GM12878 (cell line): ENCODE data around the gene INPP5D. TPM values are rescaled to one million over a fixed set of nuclear protein-coding genes. Genes with fewer than 3 reads are reported as not detected.
"Not testable (repeated sequence)": the region's sequence is repeated elsewhere in the genome, so short reads cannot be mapped to it uniquely, and the experiment has no call there.

Experiments
- ATAC-seq: fragments of 200-7000 bp; cut with Tn5 transposase; 3 replicates; pipeline ENCODE4 v1.9.1; 2020; ENCODE audit warnings: mild to moderate bottlenecking, moderate library complexity
- BruUV-seq: library from RNA; stranded (reverse); fragments of 400-500 nt; replicated peaks from 2 replicates; lab custom pipeline; 2021; lab: Mats Ljungman, UMichigan
- CTCF ChIA-PET: fragments of 300-600 bp; sonication (Branson Sonifier 250); formaldehyde crosslinking; extraction: SDS; loops from one replicate; lab custom pipeline; 2021; ENCODE audit warnings: inconsistent platforms; lab: Yijun Ruan, JAX
- POLR2A ChIA-PET: fragments of 350-600 bp; formaldehyde crosslinking; extraction: SDS; loops from one replicate; lab custom pipeline; 2021; ENCODE audit warnings: inconsistent platforms; lab: Charles Lee
- RAD21 ChIA-PET: fragments of 300-600 bp; sonication (Branson Sonifier 250); formaldehyde crosslinking; loops from one replicate; lab custom pipeline; 2023; ENCODE audit warnings: antibody characterized with exemption; ENCODE audit not compliant: unreplicated experiment; lab: Charles Lee
- SMC1A ChIA-PET: fragments of 300-600 bp; sonication (Branson Sonifier 250); formaldehyde crosslinking; loops from one replicate; lab custom pipeline; 2023; ENCODE audit not compliant: unreplicated experiment, uncharacterized antibody; lab: Charles Lee
- DNase-seq: peaks from one replicate; pipeline ENCODE4 v3.0.0-alpha.2; 2011; ENCODE audit warnings: low read depth, low spot score
- FAIRE-seq: peaks from 3 replicates; lab custom pipeline; 2011; peaks lifted over from hg19 to GRCh38; lab: Jason Lieb, UNC
- H2AFZ ChIP-seq: 2 replicates; pipeline ENCODE4 v1.6.0; 2011; ENCODE audit warnings: low read depth, low read length, control low read depth; ENCODE audit not compliant: control insufficient read depth
- H3K27ac ChIP-seq: 2 replicates; pipeline ENCODE4 v1.5.1; 2011; ENCODE audit warnings: control low read depth; ENCODE audit not compliant: control insufficient read depth, insufficient read depth
- H3K27me3 ChIP-seq, 2 experiments: replicated peaks in 1 of 2; 2 replicates each; pipeline versions ENCODE4 v1.6.0 to v1.6.1; 2011; ENCODE audit warnings: low read length in 1 of 2; ENCODE audit not compliant: control insufficient read depth in 2 of 2, insufficient read depth in 2 of 2
- H3K36me3 ChIP-seq, 2 experiments: 2 replicates each; pipeline ENCODE4 v1.5.1; 2011; ENCODE audit warnings: low read length in 1 of 2; ENCODE audit not compliant: control insufficient read depth in 2 of 2, insufficient read depth in 2 of 2
- H3K4me1 ChIP-seq: 2 replicates; pipeline ENCODE4 v1.6.1; 2011; ENCODE audit warnings: mild to moderate bottlenecking, low read length, moderate library complexity, mixed read lengths; ENCODE audit not compliant: control insufficient read depth, insufficient read depth
- H3K4me2 ChIP-seq: 2 replicates; pipeline ENCODE4 v1.6.0; 2011; ENCODE audit warnings: control low read depth; ENCODE audit not compliant: control insufficient read depth, insufficient read depth
- H3K4me3 ChIP-seq: fragments of 200-600 bp; sonication (generic); 2 replicates; pipeline ENCODE4 v1.5.1; 2016
- H3K79me2 ChIP-seq: 2 replicates; pipeline ENCODE4 v1.6.0; 2011; ENCODE audit warnings: low read length; ENCODE audit not compliant: control insufficient read depth, insufficient read depth
- H3K9ac ChIP-seq: 2 replicates; pipeline ENCODE4 v1.8.0; 2011; ENCODE audit warnings: low read length, control low read depth, mixed read lengths; ENCODE audit not compliant: control insufficient read depth, insufficient read depth
- H3K9me3 ChIP-seq: replicated peaks from 3 replicates; pipeline ENCODE4 v1.5.1; 2011; ENCODE audit warnings: mild to moderate bottlenecking, low read length; ENCODE audit not compliant: control insufficient read depth, insufficient read depth
- H4K20me1 ChIP-seq: 2 replicates; pipeline ENCODE4 v1.6.0; 2011; ENCODE audit not compliant: control insufficient read depth, insufficient read depth
- POLR2A ChIP-seq: IDR thresholded peaks from 2 replicates; pipeline ENCODE4 v1.6.1; 2011; ENCODE audit warnings: low read depth, mild to moderate bottlenecking, low read length
- TCF3 ChIP-seq: IDR thresholded peaks from 2 replicates; pipeline ENCODE4 v1.6.1; 2012; ENCODE audit warnings: low read depth, mild to moderate bottlenecking, low read length, borderline replicate concordance; ENCODE audit not compliant: insufficient read depth
- WGBS: methylation state at CpG from one replicate; pipeline ENCODE4 v1.1.6; 2016; ENCODE audit warnings: low lambda C conversion rate; ENCODE audit not compliant: insufficient replicate concordance, insufficient coverage; ENCODE audit errors: missing lambda C conversion rate; 5-methylcytosine and 5-hydroxymethylcytosine counted together
- in situ Hi-C: fragments of 300-500 bp; cut with MboI; formaldehyde crosslinking; loops from 9 replicates; pipeline ENCODE4 v1.14.3; 2018; ENCODE audit warnings: mixed read lengths
- intact Hi-C: fragments of 100-400 bp; cut with micrococcal nuclease; formaldehyde crosslinking; loops from one replicate; pipeline ENCODE4 v1.14.2; 2022; ENCODE audit not compliant: unreplicated experiment
- polyA plus RNA-seq, 11 experiments: library from polyadenylated mRNA; depleted of rRNA in 4 of 11; unstranded in 6 of 11; stranded (reverse) in 5 of 11; fragments of >200 nt; fragmentation: Nextera tagmentation in 4 of 11; fragmentation: Illumina TruSeq in 1 of 11; extraction: Ambion mirVana in 4 of 11; extraction: Trizol in 1 of 11; gene quantifications; 1 replicate in 1 of 11; 2 replicates in 10 of 11; pipeline versions ENCODE4 v1.2.1 to v1.2.3, GENCODE V29; 2011 to 2016; ENCODE audit warnings: inconsistent platforms in 2 of 11, missing spikeins in 2 of 11, low read depth in 1 of 11
- total RNA-seq, 4 experiments: library from RNA; depleted of rRNA in 3 of 4; stranded (reverse); fragments of >200 nt in 3 of 4; fragmentation: Illumina TruSeq in 1 of 4; extraction: Trizol in 1 of 4; gene quantifications; 2 replicates each; pipeline versions ENCODE4 v1.2.1 to v1.2.3, GENCODE V29; 2013 to 2021

The INPP5D gene
- total and polyA plus RNA-seq, 10 of the 15 experiments (the other 5 are each of a cell fraction or from before 2014, with no cell fraction given), result 11.8 to 139 (median 88.8) TPM

- DNase-seq, H2AFZ ChIP-seq, FAIRE-seq, intact Hi-C loops, H3K9me3 ChIP-seq, BruUV-seq, ATAC-seq, H4K20me1 ChIP-seq, in situ Hi-C loops, H3K27me3 ChIP-seq: not testable (repeated sequence)
- Histone ChIP-seq H3K4me2 (peak overlapping the region; percentile 98; the same call in 1 of the 2 replicates), H3K79me2 (peaks cover 92% of the 10 kb centered on the region), H3K9ac (0 out of 2 replicates have a peak overlapping the region, but pooled peaks have one; percentile 22), H3K36me3 (peaks cover 4 to 23% of the 10 kb centered on the region in 2 experiments), H3K27ac (0 out of 2 replicates have a peak overlapping the region, but pooled peaks have one; percentile 31), H3K4me3 (peak overlapping the region; percentile 94; the same call in 1 of the 2 replicates), H3K4me1 (peaks cover 49% of the 10 kb centered on the region)
- ChIA-PET RAD21 (interaction anchor here (1.0 to 13.5 kb wide), 5 partner anchors 11 to 187 kb away, joined by 3 to 361 read pairs (median 4); partner anchors contain the start of gene ATG16L1), CTCF (interaction anchor here (1.4 to 2.8 kb wide), 4 partner anchors 11 to 41 kb away, joined by 3 to 13 read pairs (median 7); no protein-coding TSS in a partner anchor), SMC1A (interaction anchor here (1.3 to 13.6 kb wide), 4 partner anchors 16 to 43 kb away, joined by 4 to 351 read pairs (median 5); no protein-coding TSS in a partner anchor), POLR2A (interaction anchor here (1.2 to 9.6 kb wide), 3 partner anchors 12 to 37 kb away, joined by 3 to 271 read pairs (median 70); no protein-coding TSS in a partner anchor)
- 81% methylated on average over 2 of the region's 4 CpGs for WGBS
Observed at GRCh38 chr2:233065200-233065589, 5.1 kb downstream of the INPP5D start.

DNA sequence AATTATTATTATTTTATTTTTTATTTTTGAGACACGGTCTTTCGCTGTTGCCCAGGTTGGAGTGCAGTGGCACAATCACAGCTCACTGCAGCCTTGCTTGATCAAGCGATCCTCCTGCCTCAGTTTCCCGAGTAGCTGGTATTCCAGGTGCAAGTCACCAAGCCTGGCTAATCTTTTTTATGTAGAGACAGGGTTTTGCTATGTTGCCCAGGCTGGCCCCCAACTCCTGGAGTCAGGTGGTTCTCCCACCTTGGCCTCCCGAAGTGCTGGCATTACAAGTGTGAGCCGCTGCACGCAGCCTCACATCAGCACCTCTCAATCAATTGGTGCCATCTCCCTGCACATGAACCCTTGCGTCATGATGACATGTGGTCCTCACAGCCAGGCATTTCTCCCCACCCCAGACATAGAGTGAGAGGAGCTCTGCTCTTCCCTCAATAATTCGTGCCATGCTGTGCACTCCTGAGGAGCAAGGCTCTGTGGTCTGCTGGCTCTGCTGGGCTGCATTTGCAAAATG is 5.9 kb downstream of the INPP5D start:
- ChIA-PET RAD21 (interaction anchor here (7.6 to 13.5 kb wide), 2 partner anchors 15 to 37 kb away, joined by 160 to 361 read pairs; no protein-coding TSS in a partner anchor), SMC1A (interaction anchor here (1.3 to 13.6 kb wide), 3 partner anchors 15 to 135 kb away, joined by 3 to 351 read pairs (median 4); no protein-coding TSS in a partner anchor), POLR2A (interaction anchor here (0.6 to 9.6 kb wide), 3 partner anchors 14 to 185 kb away, joined by 3 to 271 read pairs (median 70); partner anchors contain the start of gene ATG16L1), CTCF (interaction anchor here (1.7 kb wide), 1 partner anchor 12 kb away, joined by 5 read pairs; no protein-coding TSS in a partner anchor)
- Histone ChIP-seq H3K4me2 (peak overlapping the region; percentile 47), H3K27me3 (no peaks in the 10 kb centered on the region), H3K27ac (no peak overlapping the region)
- BruUV-seq, result no TSS peak
- WGBS, result 85% methylated on average over 9 of the region's 9 CpGs
- intact Hi-C loops, result no loop called here
- no peak for TF ChIP-seq TCF3
- TF ChIP-seq POLR2A, result 0 out of 2 replicates have a peak, but pooled peaks have one; percentile 19
- TF ChIP-seq, all 136 proteins: peak for 1
- Histone ChIP-seq H3K79me2 (peaks cover 92% of the 10 kb centered on the region), H4K20me1 (peaks cover 3% of the 10 kb centered on the region; the same call in 1 of the 2 replicates), H2AFZ (no peak overlapping the region), H3K4me3 (no peak overlapping the region; the same call in 1 of the 2 replicates), H3K9me3 (peaks cover 3% of the 10 kb centered on the region; the same call in 2 of the 3 replicates), H3K36me3 (peaks cover 4 to 26% of the 10 kb centered on the region in 2 experiments), H3K9ac (no peak overlapping the region), H3K4me1 (peaks cover 52% of the 10 kb centered on the region)
- FAIRE-seq (no peak), ATAC-seq (no peak), DNase-seq (no peak)
- in situ Hi-C loops, result no loop called here
